Measurements from ENCODE around the gene ARHGAP18. TPM values are rescaled to one million over a fixed set of nuclear protein-coding genes. Genes with fewer than 3 reads are reported as not detected.

ARHGAP18 gene
- total RNA-seq, 2 donors from 2014 or later = 7.1 to 11.2 TPM

DNA sequence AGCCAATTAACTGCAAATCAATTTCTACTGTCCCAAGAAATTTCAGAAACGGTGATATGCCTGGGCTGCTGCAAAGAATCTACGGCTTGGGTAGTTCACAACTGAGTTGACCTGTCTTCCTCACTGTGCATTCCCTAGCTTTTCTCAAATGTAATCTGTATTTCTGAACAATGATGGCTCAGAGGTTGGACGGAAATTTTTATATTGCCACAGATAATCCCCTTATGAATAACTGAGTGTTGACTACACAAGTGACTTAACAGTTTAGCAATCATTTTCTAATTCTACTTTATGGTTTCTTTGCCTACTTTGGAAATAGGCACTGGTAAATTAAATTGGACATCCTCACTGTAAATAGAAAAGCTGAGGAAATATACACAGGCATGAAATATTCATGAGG lies 94.5 kb downstream of the ARHGAP18 start:
- Histone ChIP-seq H3K27ac (no peak overlapping the region), H3K4me1 (no peaks in the 10 kb centered on the region), H3K4me3 (no peak overlapping the region), H3K36me3 (no peaks in the 10 kb centered on the region), H3K9me3 (no peaks in the 10 kb centered on the region), H3K27me3 (no peaks in the 10 kb centered on the region)
- no peak for DNase-seq (ENCODE audit: low spot score)
- TF ChIP-seq, protein P1, sequence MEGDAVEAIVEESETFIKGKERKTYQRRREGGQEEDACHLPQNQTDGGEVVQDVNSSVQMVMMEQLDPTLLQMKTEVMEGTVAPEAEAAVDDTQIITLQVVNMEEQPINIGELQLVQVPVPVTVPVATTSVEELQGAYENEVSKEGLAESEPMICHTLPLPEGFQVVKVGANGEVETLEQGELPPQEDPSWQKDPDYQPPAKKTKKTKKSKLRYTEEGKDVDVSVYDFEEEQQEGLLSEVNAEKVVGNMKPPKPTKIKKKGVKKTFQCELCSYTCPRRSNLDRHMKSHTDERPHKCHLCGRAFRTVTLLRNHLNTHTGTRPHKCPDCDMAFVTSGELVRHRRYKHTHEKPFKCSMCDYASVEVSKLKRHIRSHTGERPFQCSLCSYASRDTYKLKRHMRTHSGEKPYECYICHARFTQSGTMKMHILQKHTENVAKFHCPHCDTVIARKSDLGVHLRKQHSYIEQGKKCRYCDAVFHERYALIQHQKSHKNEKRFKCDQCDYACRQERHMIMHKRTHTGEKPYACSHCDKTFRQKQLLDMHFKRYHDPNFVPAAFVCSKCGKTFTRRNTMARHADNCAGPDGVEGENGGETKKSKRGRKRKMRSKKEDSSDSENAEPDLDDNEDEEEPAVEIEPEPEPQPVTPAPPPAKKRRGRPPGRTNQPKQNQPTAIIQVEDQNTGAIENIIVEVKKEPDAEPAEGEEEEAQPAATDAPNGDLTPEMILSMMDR (IDR thresholded peaks at IDR 0.05) = no peak

DNA sequence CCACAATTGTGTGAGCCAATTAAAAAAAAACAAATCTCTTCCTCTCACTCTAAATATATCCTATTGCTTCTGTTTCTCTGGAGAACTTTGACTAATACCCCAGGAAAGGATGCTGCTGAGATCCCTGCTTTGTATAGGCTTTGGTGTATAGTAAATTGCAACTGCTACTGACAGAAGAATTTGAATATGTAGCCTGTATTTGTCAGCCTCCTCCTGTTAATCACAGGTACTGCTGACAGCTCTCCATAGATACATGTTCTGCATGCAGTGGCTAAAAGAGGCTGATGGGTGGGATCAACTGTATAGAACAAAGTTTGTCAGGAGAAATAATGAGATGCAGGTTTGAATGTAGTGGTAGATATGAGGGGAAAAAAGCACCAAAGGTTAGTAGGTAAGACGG lies 95.0 kb downstream of the ARHGAP18 start:
- no peaks in the 10 kb centered on the region for H3K4me1 ChIP-seq
- no peaks in the 10 kb centered on the region for H3K27me3 ChIP-seq
- H3K36me3 ChIP-seq = no peaks in the 10 kb centered on the region
- no peak overlapping the region for H3K27ac ChIP-seq
- H3K4me3 ChIP-seq = no peak overlapping the region
- no peak for DNase-seq (ENCODE audit: low spot score)
- H3K9me3 ChIP-seq = no peaks in the 10 kb centered on the region
- TF ChIP-seq, protein P1 (IDR thresholded peaks at IDR 0.05) = no peak

DNA sequence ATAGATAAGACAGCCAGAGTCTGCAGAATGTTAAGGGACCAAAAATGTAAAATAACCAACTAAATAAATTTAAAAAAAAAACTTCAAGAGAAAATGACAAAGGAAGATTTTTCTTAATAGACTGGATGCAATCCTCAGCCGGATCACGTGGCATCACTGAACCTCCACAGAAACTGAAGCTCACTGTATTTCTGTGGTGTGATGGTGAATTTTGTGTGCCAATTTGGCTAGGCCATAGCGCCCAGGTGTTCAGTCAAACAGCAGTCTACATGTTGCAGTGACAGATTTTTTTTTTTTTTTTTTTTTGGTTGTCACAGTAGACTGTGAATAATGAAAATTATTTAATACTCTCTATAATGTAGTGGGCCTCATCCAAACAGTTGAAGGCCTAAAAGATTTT lies 95.5 kb downstream of the ARHGAP18 start:
- no peaks in the 10 kb centered on the region for H3K27me3 ChIP-seq
- H3K4me1 ChIP-seq = no peaks in the 10 kb centered on the region
- H3K4me3 ChIP-seq = no peak overlapping the region
- H3K9me3 ChIP-seq = no peaks in the 10 kb centered on the region
- DNase-seq (ENCODE audit: low spot score) = no peak
- no peaks in the 10 kb centered on the region for H3K36me3 ChIP-seq
- TF ChIP-seq, protein P1 (IDR thresholded peaks at IDR 0.05) = no peak
- H3K27ac ChIP-seq = no peak overlapping the region

DNA sequence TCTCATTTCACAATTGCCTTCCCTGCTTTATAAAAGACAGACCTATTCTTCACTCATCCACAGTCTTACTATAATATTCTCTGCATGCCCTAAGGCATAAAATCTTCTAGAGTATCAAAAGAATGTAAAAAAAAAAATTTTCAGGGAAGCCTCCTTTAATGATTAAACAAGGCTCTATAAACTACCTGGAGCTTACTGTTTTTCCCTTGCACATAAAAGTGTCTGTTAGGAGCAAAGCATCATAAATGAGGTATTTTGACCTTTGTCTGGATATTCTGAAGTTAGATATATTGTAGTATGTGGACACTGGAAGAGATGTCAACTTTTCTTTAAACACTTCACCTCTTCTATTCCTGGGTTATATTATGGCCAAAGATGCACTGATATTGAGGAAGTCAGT lies 97.5 kb downstream of the ARHGAP18 start:
- no peak overlapping the region for H3K27ac ChIP-seq
- H3K4me1 ChIP-seq = no peaks in the 10 kb centered on the region
- no peak overlapping the region for H3K4me3 ChIP-seq
- no peaks in the 10 kb centered on the region for H3K36me3 ChIP-seq
- H3K27me3 ChIP-seq = no peaks in the 10 kb centered on the region
- H3K9me3 ChIP-seq = no peaks in the 10 kb centered on the region
- no peak for DNase-seq (ENCODE audit: low spot score)
- TF ChIP-seq, protein P1 (IDR thresholded peaks at IDR 0.05) = no peak

DNA sequence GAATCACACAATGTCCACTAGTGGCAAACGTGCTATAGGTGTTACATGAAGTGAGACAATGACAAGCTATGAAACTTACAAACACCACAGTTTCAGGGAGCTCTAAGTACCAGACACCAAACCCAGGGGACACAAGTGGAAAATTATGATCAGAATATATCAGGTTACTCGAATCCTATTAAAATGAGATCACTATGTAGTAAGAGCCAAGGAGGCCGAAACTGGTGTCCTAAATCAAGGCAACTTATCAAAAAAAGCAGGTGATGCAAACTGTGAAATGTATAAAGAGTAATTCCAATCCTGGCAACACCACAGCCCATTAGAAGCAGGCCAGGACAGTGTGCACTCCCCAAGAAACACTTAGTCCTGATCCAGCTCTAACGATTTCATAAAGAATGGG lies 100.3 kb downstream of the ARHGAP18 start:
- DNase-seq (ENCODE audit: low spot score) = no peak
- Histone ChIP-seq H3K27ac (no peak overlapping the region), H3K9me3 (no peaks in the 10 kb centered on the region), H3K27me3 (no peaks in the 10 kb centered on the region), H3K4me3 (no peak overlapping the region), H3K36me3 (no peaks in the 10 kb centered on the region), H3K4me1 (no peaks in the 10 kb centered on the region)
- TF ChIP-seq, protein P1 (IDR thresholded peaks at IDR 0.05) = no peak

DNA sequence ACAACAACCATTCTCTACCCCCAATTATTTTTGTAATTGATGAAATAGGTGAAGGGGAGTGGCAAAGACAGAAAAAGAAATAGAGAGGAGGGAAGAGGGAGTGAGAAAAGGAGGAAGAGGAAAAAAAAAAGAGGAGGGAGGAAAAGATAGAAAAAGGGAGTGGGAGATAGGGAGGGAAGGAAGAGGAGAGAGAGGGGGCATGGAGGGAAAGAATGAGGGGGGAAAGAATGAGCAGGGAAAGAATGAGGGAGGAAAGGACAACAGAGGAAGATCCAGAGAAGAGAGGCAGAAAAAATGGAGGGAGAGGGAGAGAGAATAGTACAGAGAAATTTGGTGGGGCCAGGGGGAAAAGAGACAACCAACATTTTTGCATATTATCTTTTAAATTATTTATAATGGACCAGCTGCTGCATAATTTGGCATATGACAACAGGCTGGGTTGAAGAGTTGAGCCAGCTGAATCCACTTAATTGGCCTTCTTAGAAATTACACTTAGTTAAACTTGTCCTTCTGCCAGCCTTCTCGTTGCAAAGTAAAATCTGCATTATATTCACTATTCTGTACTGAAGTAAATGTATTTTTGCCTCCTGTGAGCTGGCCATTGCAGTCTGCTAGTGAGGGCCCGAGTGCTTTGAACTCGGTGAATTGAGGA lies 101.0 kb downstream of the ARHGAP18 start:
- no peaks in the 10 kb centered on the region for H3K9me3 ChIP-seq
- H3K36me3 ChIP-seq = no peaks in the 10 kb centered on the region
- TF ChIP-seq, protein P1 (IDR thresholded peaks at IDR 0.05) = no peak
- no peak for DNase-seq (ENCODE audit: low spot score)
- no peaks in the 10 kb centered on the region for H3K27me3 ChIP-seq
- H3K27ac ChIP-seq = no peak overlapping the region
- H3K4me3 ChIP-seq = no peak overlapping the region
- H3K4me1 ChIP-seq = no peaks in the 10 kb centered on the region

All from right atrium auricular region (tissue), 2 donors.